ENCODE data around the gene KIAA0753. TPM values are rescaled to one million over a fixed set of nuclear protein-coding genes. Genes with fewer than 3 reads are reported as not detected.
"Not testable (repeated sequence)": the region's sequence is repeated elsewhere in the genome, so short reads cannot be mapped to it uniquely, and the experiment has no call there.

The KIAA0753 gene
- total RNA-seq, 1 donor = 6.8 TPM

DNA sequence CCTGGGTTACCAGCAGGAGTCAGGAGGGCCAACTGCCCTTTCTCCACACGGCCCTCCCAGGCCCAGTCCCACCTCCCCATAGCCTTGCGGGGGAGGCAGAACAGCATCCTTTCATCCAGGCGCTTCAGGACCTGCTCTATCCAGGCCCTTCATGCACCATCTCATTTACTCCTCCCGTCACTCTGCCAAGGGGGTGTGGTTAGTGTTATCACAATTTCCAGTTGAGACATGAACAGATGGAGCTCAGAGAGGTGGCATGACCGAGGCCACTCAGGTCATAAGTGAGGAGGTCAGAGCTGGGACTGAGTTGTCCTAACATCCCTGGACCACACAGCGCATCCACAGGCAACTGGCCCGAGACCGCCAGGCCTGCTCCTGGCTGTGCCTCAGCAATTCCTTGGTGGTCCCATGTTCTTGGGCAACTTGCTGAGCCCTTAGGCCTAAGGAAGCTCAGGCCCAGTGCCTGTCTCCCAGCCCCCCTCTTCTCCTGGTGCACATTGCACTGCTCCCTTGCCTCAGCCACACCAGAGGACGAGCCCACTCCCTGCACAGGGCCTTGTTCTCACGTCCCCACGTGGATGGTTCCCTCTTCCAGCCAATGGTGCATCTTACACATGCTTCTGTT lies 34.8 kb upstream of the KIAA0753 start:
- no peaks in the 10 kb centered on the region for H3K9me3 ChIP-seq (ENCODE audit: low read depth, low read length)

DNA sequence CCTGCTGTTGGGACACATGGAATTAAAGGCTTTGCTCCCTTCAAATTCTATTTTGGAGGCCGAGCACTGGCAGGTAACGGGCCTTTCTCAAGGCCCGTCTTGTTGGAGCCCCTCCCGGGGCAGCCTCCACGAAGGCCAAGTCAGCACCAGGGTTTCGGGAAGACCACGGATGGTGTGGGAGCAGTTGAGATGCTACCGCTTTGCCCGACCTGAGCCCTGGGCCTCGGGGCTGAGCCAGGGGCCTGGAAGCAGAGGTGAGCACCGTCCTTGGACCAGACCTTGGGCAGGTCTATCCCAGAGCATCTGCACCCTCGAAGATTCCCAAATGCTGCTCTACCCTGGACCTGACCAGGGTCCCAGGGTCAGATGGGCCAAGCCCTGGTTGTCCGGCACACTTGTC lies 34.1 kb upstream of the KIAA0753 start:
- H3K4me1 ChIP-seq (ENCODE audit: insufficient read depth, low read length) = no peaks in the 10 kb centered on the region
- H3K27me3 ChIP-seq (ENCODE audit: insufficient read depth, low read length) = peaks cover 19% of the 10 kb centered on the region
- no peak overlapping the region for H3K4me3 ChIP-seq (ENCODE audit: low read length)
- H3K9me3 ChIP-seq (ENCODE audit: low read depth, low read length) = no peaks in the 10 kb centered on the region

More for the DNA sequence above, 34.8 kb upstream of the KIAA0753 start:
- peaks cover 19% of the 10 kb centered on the region for H3K27me3 ChIP-seq (ENCODE audit: insufficient read depth, low read length)
- H3K4me3 ChIP-seq (ENCODE audit: low read length) = no peak overlapping the region
- H3K4me1 ChIP-seq (ENCODE audit: insufficient read depth, low read length) = no peaks in the 10 kb centered on the region

DNA sequence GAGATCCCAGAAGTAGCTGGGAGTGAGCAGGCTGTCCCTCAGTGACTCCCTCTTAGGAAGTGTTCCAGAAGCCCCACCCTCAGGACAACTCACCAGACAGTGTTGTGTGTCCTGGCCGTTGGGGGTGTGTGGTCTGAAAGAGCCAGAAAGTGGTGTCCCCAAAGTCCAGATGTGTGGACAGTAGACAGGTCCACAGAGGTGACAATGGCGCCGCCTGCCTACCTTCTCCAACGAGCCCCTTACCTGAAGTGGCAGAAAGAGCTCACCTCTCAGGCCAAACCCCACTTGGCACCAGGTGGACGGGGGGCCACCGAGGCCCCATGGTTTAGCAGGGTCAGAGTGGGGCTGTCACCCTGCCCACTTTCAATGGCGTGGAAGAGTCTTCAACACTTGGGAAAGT lies 30.9 kb upstream of the KIAA0753 start:
- H3K9me3 ChIP-seq (ENCODE audit: low read depth, low read length) = no peaks in the 10 kb centered on the region
- no peaks in the 10 kb centered on the region for H3K4me1 ChIP-seq (ENCODE audit: insufficient read depth, low read length)
- no peaks in the 10 kb centered on the region for H3K27me3 ChIP-seq (ENCODE audit: insufficient read depth, low read length)
- H3K4me3 ChIP-seq (ENCODE audit: low read length) = no peak overlapping the region

DNA sequence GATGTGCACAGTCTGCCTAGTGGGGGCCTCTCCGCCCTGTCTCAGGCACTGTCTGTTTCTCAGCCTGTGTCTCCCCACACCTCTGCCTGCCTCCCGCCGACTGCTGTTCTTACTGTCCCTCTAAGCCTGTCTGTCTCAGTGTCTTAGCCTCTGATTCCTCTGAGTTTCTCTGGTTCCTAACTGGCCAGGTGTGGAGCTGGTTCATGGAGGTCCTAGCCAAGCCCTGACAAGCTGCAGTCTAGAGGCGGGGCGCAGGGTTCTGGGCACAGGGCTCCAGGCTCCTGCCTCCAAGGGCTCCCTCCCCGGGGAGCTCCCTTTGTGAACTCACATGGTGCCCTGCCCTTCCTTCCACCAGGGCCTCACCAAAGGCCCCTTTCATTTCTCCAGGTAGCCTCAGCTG lies 30.5 kb upstream of the KIAA0753 start:
- H3K9me3 ChIP-seq (ENCODE audit: low read depth, low read length) = no peaks in the 10 kb centered on the region
- H3K27me3 ChIP-seq (ENCODE audit: insufficient read depth, low read length) = no peaks in the 10 kb centered on the region
- H3K4me3 ChIP-seq (ENCODE audit: low read length) = no peak overlapping the region
- H3K4me1 ChIP-seq (ENCODE audit: insufficient read depth, low read length) = no peaks in the 10 kb centered on the region

DNA sequence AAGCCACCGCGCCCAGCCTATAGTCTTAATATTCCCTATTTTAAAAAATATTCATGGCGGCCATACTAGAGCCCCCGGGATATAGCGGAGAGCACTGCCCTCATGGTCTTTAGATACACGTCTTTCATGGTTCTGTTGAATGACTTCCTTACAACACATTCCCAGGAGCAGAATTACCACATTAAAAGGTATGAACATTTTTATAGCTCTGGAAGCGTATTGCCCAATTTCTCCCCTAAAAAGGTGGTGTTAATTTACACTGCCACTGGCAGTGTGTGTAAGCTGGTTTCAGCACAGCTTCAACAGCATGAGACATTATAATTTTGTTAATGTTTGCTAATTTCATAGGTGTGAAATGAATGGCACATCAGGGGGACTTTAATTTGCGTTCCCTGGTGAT lies 30.1 kb upstream of the KIAA0753 start:
- no peak overlapping the region for H3K4me3 ChIP-seq (ENCODE audit: low read length)
- H3K27me3 ChIP-seq (ENCODE audit: insufficient read depth, low read length) = no peaks in the 10 kb centered on the region

DNA sequence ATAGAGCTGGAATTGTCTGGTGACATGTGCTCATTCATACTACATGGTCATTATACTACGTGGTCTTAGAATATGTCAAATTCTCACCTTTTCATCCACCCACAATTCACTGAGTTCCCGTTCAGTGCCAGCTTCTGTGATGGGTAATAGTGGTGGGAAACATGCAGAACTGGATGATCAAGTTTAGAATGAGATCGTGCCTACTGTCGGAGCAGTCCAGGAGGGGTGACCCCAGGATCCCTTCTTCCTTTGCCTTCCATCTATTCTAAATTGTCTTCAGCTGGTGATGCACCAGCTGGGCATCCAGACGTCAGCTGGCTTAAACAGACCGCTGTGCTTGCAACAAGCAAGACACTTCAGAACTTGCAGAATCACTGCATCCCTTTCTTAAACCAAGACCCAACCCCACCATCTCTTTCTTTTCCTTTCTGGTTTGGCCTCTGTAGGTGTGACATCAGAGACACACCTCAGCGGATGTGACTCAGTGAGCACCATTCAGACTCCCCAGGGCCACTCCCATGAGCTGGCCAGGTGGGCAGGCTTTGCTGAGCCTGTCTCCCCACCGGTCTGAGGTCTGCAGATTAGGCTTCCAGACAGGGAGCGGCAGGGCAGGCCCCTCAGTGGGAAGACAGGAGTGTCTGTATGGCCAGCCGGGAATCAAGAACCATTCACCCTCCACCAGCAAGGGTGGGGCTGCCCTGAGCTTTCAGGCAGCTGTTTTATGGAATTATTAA lies 29.1 kb upstream of the KIAA0753 start:
- H3K9me3 ChIP-seq (ENCODE audit: low read depth, low read length) = no peaks in the 10 kb centered on the region
- no peaks in the 10 kb centered on the region for H3K4me1 ChIP-seq (ENCODE audit: insufficient read depth, low read length)
- H3K27me3 ChIP-seq (ENCODE audit: insufficient read depth, low read length) = no peaks in the 10 kb centered on the region
- no peak overlapping the region for H3K4me3 ChIP-seq (ENCODE audit: low read length)

More for the DNA sequence above, 30.1 kb upstream of the KIAA0753 start:
- H3K4me1 ChIP-seq (ENCODE audit: insufficient read depth, low read length) = no peaks in the 10 kb centered on the region
- no peaks in the 10 kb centered on the region for H3K9me3 ChIP-seq (ENCODE audit: low read depth, low read length)

DNA sequence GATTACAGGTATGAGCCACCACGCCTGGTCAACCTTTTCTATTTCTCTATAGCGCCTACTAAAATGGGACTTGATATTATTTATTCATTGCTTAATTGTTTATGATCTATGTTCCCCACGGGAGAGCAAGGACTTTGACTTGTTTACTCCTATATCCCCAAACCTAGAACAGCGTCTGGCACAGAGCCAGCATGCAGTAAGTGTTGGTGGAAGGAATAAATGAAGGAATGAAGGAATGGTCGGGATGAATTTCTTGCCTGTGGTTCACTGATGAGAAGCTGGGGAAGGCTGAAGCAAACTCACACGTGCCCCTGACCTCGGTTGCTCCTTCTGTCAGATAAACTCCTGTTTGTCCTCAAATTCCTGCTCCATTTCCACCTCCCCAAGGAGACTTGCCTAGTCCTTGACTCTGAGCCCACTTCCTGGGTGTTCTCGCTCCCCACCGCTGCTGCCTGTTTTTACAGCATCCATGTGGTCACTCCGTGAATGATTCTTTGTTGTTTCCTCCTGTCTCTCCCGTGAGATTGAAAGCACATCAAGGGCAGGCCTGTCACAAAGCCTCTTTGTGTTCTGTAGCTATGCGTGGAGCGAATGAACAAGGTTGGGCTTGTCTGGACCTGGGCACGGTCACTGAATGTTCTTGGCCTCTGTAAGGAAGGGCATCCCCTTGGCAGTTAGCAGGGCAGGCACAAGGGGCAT lies 28.4 kb upstream of the KIAA0753 start:
- Histone ChIP-seq H3K4me3 (ENCODE audit: low read length) (no peak overlapping the region), H3K27me3 (ENCODE audit: insufficient read depth, low read length) (no peaks in the 10 kb centered on the region), H3K9me3 (ENCODE audit: low read depth, low read length) (no peaks in the 10 kb centered on the region)

DNA sequence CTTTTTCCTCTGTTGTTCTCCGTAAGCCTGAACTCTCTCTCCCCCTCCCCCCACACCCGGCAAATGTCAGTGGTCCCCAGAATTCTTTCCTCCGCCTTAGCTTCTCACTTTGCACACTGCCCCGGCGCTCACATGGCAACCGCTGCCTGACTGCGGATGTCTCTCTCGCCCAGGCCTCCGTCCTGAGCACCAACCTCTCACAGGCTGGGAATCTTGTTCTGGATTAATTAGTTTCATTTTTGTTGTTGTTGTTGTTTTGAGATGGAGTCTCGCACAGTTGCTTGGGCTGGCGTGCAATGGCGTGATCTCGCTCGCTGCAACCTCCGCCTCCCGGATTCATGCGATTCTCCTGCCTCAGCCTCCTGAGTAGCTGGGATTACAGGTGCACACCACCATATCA lies 27.7 kb upstream of the KIAA0753 start:
- no peak overlapping the region for H3K4me3 ChIP-seq (ENCODE audit: low read length)
- H3K27me3 ChIP-seq (ENCODE audit: insufficient read depth, low read length) = no peaks in the 10 kb centered on the region

More for the DNA sequence above, 28.4 kb upstream of the KIAA0753 start:
- no peaks in the 10 kb centered on the region for H3K4me1 ChIP-seq (ENCODE audit: insufficient read depth, low read length)

DNA sequence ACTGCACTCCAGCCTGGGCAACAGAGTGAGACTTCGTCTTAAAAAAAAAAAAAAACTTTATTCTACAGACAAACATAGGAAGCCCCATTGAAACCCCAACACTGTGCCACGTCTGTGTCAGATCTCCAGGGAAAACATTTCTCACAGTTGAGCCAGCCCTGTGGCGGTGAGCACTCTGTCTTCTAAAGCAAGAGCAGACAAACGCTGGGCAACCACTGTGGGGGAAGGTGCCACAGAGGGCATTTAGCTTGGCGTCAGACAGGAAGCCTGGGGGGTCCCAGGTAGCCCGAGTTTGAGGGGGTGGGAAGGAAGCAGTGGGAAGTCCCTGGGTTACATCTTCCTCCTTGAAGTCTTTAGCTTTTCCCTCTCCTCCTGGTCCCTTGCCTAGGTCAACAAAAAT lies 27.0 kb upstream of the KIAA0753 start:
- no peaks in the 10 kb centered on the region for H3K27me3 ChIP-seq (ENCODE audit: insufficient read depth, low read length)
- no peaks in the 10 kb centered on the region for H3K9me3 ChIP-seq (ENCODE audit: low read depth, low read length)
- peaks cover under 1% of the 10 kb centered on the region for H3K4me1 ChIP-seq (ENCODE audit: insufficient read depth, low read length)
- H3K4me3 ChIP-seq (ENCODE audit: low read length) = no peak overlapping the region

More for the DNA sequence above, 27.7 kb upstream of the KIAA0753 start:
- no peaks in the 10 kb centered on the region for H3K9me3 ChIP-seq (ENCODE audit: low read depth, low read length)
- H3K4me1 ChIP-seq (ENCODE audit: insufficient read depth, low read length) = no peaks in the 10 kb centered on the region

DNA sequence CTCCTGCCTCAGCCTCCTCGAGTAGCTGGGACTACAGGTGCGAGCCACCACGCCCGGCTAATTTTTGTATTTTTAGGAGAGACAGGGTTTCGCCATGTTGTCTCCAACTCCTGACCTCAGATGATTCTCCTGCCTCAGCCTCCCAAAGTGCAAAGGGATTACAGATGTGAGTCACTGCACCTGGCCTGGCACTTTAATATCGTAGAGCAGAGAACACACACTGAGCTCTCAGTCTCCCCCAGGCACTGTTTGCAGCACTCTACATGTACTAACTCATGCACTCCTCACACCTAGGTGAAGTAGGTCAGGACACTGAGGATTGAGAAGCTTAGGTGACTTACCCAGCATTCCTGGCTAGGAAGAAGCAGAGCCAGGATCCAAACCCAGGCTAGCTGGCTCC lies 26.0 kb upstream of the KIAA0753 start:
- no peaks in the 10 kb centered on the region for H3K27me3 ChIP-seq (ENCODE audit: insufficient read depth, low read length)
- H3K4me3 ChIP-seq (ENCODE audit: low read length) = no peak overlapping the region
- no peaks in the 10 kb centered on the region for H3K9me3 ChIP-seq (ENCODE audit: low read depth, low read length)
- peaks cover 9% of the 10 kb centered on the region for H3K4me1 ChIP-seq (ENCODE audit: insufficient read depth, low read length)

DNA sequence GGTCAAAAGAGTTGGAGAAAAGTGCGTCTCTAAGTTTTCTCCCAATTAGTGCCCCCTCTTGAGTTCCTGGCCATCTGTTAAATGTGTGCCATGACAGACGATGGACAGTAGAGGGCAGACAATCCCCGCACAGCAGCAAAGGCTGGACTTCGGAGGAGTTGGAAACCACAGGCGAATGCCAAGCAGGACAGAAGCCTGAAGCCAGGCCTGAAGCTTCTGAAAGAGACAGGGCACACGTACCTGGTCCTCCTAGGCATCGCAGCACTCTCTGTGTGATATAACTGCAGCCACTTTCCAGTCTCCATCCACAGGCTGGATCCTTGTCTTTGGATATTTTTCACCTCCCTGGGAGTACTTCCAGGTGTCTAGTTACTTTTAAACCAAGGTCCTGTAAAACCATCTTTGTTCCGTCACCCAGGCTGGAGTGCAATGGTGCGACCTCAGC lies 25.6 kb upstream of the KIAA0753 start:
- Histone ChIP-seq H3K9me3 (ENCODE audit: low read depth, low read length) (no peaks in the 10 kb centered on the region), H3K27me3 (ENCODE audit: insufficient read depth, low read length) (no peaks in the 10 kb centered on the region), H3K4me3 (ENCODE audit: low read length) (no peak overlapping the region)

DNA sequence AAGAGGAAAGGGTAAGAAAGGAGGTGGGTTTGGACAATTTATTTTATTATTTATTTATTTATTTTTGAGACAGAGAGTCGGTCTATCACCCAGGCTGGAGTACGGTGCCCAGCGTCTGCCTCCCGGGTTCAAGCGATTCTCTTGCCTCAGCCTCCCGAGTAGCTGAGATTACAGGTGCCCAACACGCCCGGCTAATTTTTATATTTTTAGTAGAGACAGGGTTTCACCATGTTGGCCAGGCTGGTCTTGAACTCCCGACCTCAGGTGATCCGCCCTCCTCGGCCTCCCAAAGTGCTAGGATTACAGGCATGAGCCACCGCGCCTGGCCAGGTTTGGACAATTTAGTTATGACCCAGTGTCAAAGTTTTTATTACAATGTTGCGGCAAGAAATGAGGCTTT lies 22.7 kb upstream of the KIAA0753 start:
- H3K9me3 ChIP-seq (ENCODE audit: low read depth, low read length); H3K4me3 ChIP-seq (ENCODE audit: low read length); H3K27me3 ChIP-seq (ENCODE audit: insufficient read depth, low read length): not testable (repeated sequence)
- peaks cover 31% of the 10 kb centered on the region for H3K4me1 ChIP-seq (ENCODE audit: insufficient read depth, low read length)

More for the DNA sequence above, 25.6 kb upstream of the KIAA0753 start:
- H3K4me1 ChIP-seq (ENCODE audit: insufficient read depth, low read length) = peaks cover 14% of the 10 kb centered on the region

DNA sequence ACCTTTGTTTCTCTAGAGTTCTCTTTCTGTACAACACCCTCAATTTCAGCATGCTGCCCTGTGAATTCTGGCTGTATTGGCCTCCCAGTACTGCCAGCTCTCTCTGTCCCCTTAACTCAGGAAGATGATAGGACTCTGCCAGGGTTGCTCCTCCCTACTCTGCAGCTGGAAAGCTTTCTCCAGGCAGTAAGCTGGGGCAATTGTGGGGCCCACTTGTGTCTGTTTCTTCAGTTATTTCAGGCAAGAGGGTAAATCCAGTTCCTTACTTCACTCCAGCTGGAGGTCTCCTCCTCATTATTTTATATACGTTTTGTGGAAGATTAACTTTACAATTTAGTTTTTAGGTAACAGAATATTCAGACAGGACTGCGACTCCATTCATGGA lies 20.9 kb upstream of the KIAA0753 start:
- Histone ChIP-seq H3K4me1 (ENCODE audit: insufficient read depth, low read length) (peaks cover 39% of the 10 kb centered on the region), H3K9me3 (ENCODE audit: low read depth, low read length) (no peaks in the 10 kb centered on the region), H3K4me3 (ENCODE audit: low read length) (no peak overlapping the region), H3K27me3 (ENCODE audit: insufficient read depth, low read length) (no peaks in the 10 kb centered on the region)

DNA sequence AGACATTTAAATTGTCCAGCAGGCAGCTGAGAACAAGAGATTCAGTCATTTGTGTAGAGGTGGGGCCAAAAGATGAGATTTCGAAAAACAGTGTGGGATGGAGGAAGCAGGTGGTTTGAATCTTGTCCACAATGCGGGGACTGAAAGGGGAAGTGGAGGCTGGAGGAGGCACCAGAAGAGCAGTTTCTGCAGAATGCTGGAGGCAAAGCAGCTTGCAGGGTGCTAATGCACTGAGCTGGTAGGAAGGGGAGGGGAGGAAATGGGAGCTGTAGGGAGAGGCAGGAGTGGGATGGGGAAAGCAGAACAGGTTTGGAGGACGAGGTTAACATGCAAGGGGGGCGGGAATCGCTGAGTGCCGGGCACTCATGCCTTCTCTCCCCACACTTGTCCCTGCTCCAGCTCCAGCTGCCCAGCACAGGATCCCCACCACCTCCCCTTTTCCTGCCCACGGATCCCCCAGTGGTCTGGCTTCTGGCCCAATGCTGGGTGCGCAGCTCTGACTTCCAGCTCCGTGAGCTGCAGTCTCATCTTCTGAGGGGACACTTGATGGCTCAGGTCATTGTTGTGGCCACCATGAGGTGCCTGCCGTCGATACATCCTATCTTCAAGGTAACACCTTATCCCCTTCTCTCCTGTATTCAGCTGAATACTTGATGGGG lies 20.4 kb upstream of the KIAA0753 start:
- Histone ChIP-seq H3K4me1 (ENCODE audit: insufficient read depth, low read length) (peaks cover 39% of the 10 kb centered on the region), H3K27me3 (ENCODE audit: insufficient read depth, low read length) (no peaks in the 10 kb centered on the region), H3K4me3 (ENCODE audit: low read length) (no peak overlapping the region), H3K9me3 (ENCODE audit: low read depth, low read length) (no peaks in the 10 kb centered on the region)

DNA sequence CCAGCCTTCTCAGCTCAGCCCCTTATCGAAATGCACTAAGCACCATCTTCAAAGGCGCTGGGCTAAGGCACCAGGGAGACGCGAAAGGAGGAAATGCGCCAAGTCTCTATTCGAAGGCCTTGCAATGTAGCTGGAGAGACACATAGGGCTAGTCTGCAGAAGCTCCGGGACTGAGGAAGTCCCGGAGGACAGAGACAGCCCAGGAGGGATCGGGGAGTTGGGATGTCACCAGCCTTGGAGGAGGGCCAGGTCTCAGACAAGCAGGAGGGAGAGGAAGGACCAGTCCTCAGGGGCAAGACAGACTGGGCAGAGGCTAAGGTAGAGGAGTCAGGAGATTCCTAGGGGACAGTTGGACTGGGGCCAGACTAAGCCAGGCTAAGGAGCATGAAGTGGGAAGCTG lies 19.6 kb upstream of the KIAA0753 start:
- H3K27me3 ChIP-seq (ENCODE audit: insufficient read depth, low read length) = peaks cover 4% of the 10 kb centered on the region
- peaks cover 39% of the 10 kb centered on the region for H3K4me1 ChIP-seq (ENCODE audit: insufficient read depth, low read length)
- no peaks in the 10 kb centered on the region for H3K9me3 ChIP-seq (ENCODE audit: low read depth, low read length)
- H3K4me3 ChIP-seq (ENCODE audit: low read length) = no peak overlapping the region
